ENCODE data around the gene NRP1. TPM values are rescaled to one million over a fixed set of nuclear protein-coding genes. Genes with fewer than 3 reads are reported as not detected.

NRP1 gene
- total RNA-seq, 3 donors from 2014 or later, result 12.3 to 52.3 (median 33.2) TPM

GRCh38 chr10:33332183-33333065, 2.0 kb downstream of the NRP1 start:
- intact Hi-C loops (cut with DNase I, micrococcal nuclease), result loop anchor here (5.0 kb wide), 1 partner anchor 1305 kb away; no protein-coding TSS in a partner anchor
- ATAC-seq, result no peak
- Histone ChIP-seq H3K4me3 (no peak overlapping the region), H3K9me3 (no peaks in the 10 kb centered on the region), H3K4me1 (ENCODE audit: low read depth) (no peaks in the 10 kb centered on the region), H3K36me3 (ENCODE audit: low read depth) (no peaks in the 10 kb centered on the region)
- TF ChIP-seq CTCF (IDR thresholded peaks at IDR 0.05), result no peak
- DNase-seq, result no peak

- intact Hi-C loops (cut with DNase I, micrococcal nuclease), result loop anchor here (5.0 kb wide), 1 partner anchor 1306 kb away; no protein-coding TSS in a partner anchor
- no peaks in the 10 kb centered on the region for H3K36me3 ChIP-seq (ENCODE audit: low read depth)
- DNase-seq, result no peak
- no peak overlapping the region for H3K4me3 ChIP-seq
- ATAC-seq, result no peak
- no peaks in the 10 kb centered on the region for H3K4me1 ChIP-seq (ENCODE audit: low read depth)
- H3K9me3 ChIP-seq, result no peaks in the 10 kb centered on the region
- no peak for TF ChIP-seq CTCF (IDR thresholded peaks at IDR 0.05)
Measured at GRCh38 chr10:33331379-33331694, 3.1 kb downstream of the NRP1 start.

GRCh38 chr10:33330543-33331378, 3.7 kb downstream of the NRP1 start:
- H3K4me3 ChIP-seq, result no peak overlapping the region
- H3K36me3 ChIP-seq (ENCODE audit: low read depth), result no peaks in the 10 kb centered on the region
- H3K4me1 ChIP-seq (ENCODE audit: low read depth), result no peaks in the 10 kb centered on the region
- intact Hi-C loops (cut with DNase I, micrococcal nuclease), result loop anchor here (5.0 kb wide), 1 partner anchor 1307 kb away; no protein-coding TSS in a partner anchor
- peak; percentile 70 for TF ChIP-seq CTCF (IDR thresholded peaks at IDR 0.05)
- peak; percentile 71 to 92 (median 85) for DNase-seq
- H3K9me3 ChIP-seq, result no peaks in the 10 kb centered on the region
- peak; percentile 62 for ATAC-seq

GRCh38 chr10:33329178-33329577, 5.3 kb downstream of the NRP1 start:
- H3K4me3 ChIP-seq, result no peak overlapping the region
- intact Hi-C loops (cut with DNase I, micrococcal nuclease), result no loop called here

DNA sequence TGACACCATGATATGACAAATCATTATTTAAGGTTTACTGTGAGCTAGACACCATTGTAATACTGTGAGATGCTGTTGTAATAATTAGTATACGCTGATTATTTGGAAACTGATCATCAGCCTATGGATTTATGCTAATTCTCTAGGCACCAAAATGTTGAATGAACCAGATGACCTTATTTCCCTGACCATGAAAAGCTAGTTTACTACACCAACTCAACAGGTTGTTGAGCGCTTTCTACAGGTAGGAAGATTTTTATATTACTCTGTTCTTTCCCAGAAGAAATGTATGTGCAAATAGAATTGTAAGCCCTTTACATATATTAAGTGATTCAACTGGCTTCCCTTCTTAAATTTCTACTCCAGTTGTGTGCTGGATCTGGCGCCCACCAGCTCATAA, 6.2 kb downstream of the NRP1 start:
- H3K36me3 ChIP-seq (ENCODE audit: low read depth), result no peaks in the 10 kb centered on the region
- intact Hi-C loops (cut with DNase I, micrococcal nuclease), result no loop called here
- DNase-seq (no peak), ATAC-seq (no peak)
- no peaks in the 10 kb centered on the region for H3K4me1 ChIP-seq (ENCODE audit: low read depth)
- no peaks in the 10 kb centered on the region for H3K9me3 ChIP-seq
- no peak overlapping the region for H3K4me3 ChIP-seq
- TF ChIP-seq CTCF (IDR thresholded peaks at IDR 0.05), result no peak

More at GRCh38 chr10:33329178-33329577, 5.3 kb downstream of the NRP1 start:
- no peak for ATAC-seq
- no peak for DNase-seq
- H3K4me1 ChIP-seq (ENCODE audit: low read depth), result no peaks in the 10 kb centered on the region
- no peak for TF ChIP-seq CTCF (IDR thresholded peaks at IDR 0.05)
- H3K36me3 ChIP-seq (ENCODE audit: low read depth), result no peaks in the 10 kb centered on the region
- no peaks in the 10 kb centered on the region for H3K9me3 ChIP-seq

Measured in mucosa of descending colon (tissue), 3 donors.